Tibial nerve (tissue), 4 donors: ENCODE measurements around the gene OR52R1. TPM values are rescaled to one million over a fixed set of nuclear protein-coding genes. Genes with fewer than 3 reads are reported as not detected.
A peak's percentile ranks its signal among the peaks of the same experiment; 100 is the strongest.

Experiments used
- DNase-seq, 2 donors: peaks; one replicate each; pipeline ENCODE4 v3.0.0-alpha.2; 2019; ENCODE audit warnings: low spot score in 2 of 2
- H3K27ac ChIP-seq, 4 donors: fragments of 200-600 bp; sonication (generic) in 3 of 4; one replicate each; pipeline ENCODE4 v1.5.1; 2017 to 2019; ENCODE audit warnings: mild to moderate bottlenecking in 1 of 4
- H3K27me3 ChIP-seq, 2 donors: fragments of 200-600 bp; sonication (generic) in 1 of 2; one replicate each; pipeline versions ENCODE4 v1.5.1 to v1.6.0; 2017 to 2019
- H3K36me3 ChIP-seq, 3 donors: fragments of 200-600 bp; sonication (generic); one replicate each; pipeline ENCODE4 v1.5.1; 2018 to 2019
- H3K4me1 ChIP-seq, 4 donors: fragments of 200-600 bp; sonication (generic) in 3 of 4; one replicate each; pipeline ENCODE4 v1.5.1; 2017 to 2019
- H3K4me3 ChIP-seq, 4 donors: fragments of 200-600 bp; sonication (generic) in 3 of 4; one replicate each; pipeline ENCODE4 v1.5.1; 2017 to 2019; ENCODE audit warnings: mild to moderate bottlenecking in 1 of 4, moderate library complexity in 1 of 4
- H3K9me3 ChIP-seq, 4 donors: fragments of 200-600 bp; sonication (generic) in 3 of 4; one replicate each; pipeline ENCODE4 v1.5.1; 2017 to 2019
- EP300 ChIP-seq, 2 donors: sonication (generic); formaldehyde crosslinking; IDR thresholded peaks; one replicate each; pipeline ENCODE4 v1.6.1; 2017; ENCODE audit warnings: antibody characterized with exemption in 2 of 2, mild to moderate bottlenecking in 1 of 2
- POLR2A ChIP-seq, 2 donors: fragments of 450-650 bp; IDR thresholded peaks; one replicate each; pipeline ENCODE4 v1.6.1; 2017; ENCODE audit warnings: antibody characterized with exemption in 2 of 2, mild to moderate bottlenecking in 2 of 2, moderate library complexity in 2 of 2
- WGBS, 2 donors: methylation state at CpG; one replicate each; pipeline ENCODE4 v1.1.5; 2018; 5-methylcytosine and 5-hydroxymethylcytosine counted together
- total RNA-seq, 4 donors: library from RNA; depleted of rRNA; stranded (reverse); fragments of >200 nt; gene quantifications; one replicate each; pipeline ENCODE4 v1.1.0, GENCODE V29; 2016
- TF ChIP-seq, protein P1 (sequence below), 5 experiments: fragments of 200-600 bp in 3 of 5; fragments of 450-650 bp in 2 of 5; sonication (generic) in 3 of 5; IDR thresholded peaks; one replicate each; pipeline ENCODE4 v1.5.1; 2016 to 2019; ENCODE audit warnings: antibody characterized with exemption in 5 of 5, mild to moderate bottlenecking in 3 of 5, moderate library complexity in 2 of 5

OR52R1 gene
- total RNA-seq, 4 donors from 2014 or later = not detected

DNA sequence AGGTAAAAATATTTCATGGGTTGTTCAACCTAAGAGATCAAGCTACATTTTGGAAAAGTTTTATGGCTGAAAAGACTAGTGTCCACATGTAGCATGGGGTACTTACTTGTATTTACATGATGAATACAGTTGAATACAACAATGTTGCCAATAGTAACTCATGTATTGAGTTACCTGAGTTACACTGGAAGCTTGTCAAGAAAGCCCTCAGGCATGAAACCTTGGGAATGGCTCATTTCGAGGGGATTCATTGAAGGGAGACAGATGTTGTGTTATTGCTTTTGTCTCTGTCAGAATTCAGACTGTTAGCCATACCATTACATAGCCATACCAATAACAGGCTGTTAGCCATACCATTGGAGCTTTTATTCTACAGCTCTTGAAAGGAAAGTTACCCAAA, 26.2 kb upstream of the OR52R1 start:
- Histone ChIP-seq H3K27me3 (no peaks in the 10 kb centered on the region), H3K36me3 (no peaks in the 10 kb centered on the region), H3K27ac (no peak overlapping the region), H3K4me1 (no peaks in the 10 kb centered on the region), H3K9me3 (no peaks in the 10 kb centered on the region), H3K4me3 (no peak overlapping the region)
- DNase-seq = no peak
- TF ChIP-seq EP300 (IDR thresholded peaks at IDR 0.05) = no peak
- TF ChIP-seq, protein P1, sequence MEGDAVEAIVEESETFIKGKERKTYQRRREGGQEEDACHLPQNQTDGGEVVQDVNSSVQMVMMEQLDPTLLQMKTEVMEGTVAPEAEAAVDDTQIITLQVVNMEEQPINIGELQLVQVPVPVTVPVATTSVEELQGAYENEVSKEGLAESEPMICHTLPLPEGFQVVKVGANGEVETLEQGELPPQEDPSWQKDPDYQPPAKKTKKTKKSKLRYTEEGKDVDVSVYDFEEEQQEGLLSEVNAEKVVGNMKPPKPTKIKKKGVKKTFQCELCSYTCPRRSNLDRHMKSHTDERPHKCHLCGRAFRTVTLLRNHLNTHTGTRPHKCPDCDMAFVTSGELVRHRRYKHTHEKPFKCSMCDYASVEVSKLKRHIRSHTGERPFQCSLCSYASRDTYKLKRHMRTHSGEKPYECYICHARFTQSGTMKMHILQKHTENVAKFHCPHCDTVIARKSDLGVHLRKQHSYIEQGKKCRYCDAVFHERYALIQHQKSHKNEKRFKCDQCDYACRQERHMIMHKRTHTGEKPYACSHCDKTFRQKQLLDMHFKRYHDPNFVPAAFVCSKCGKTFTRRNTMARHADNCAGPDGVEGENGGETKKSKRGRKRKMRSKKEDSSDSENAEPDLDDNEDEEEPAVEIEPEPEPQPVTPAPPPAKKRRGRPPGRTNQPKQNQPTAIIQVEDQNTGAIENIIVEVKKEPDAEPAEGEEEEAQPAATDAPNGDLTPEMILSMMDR (IDR thresholded peaks at IDR 0.05) = no peak
- no peak for TF ChIP-seq POLR2A (IDR thresholded peaks at IDR 0.05)
- 55 to 63% methylated on average over 1 of the region's 1 CpG for WGBS, 2 donors

DNA sequence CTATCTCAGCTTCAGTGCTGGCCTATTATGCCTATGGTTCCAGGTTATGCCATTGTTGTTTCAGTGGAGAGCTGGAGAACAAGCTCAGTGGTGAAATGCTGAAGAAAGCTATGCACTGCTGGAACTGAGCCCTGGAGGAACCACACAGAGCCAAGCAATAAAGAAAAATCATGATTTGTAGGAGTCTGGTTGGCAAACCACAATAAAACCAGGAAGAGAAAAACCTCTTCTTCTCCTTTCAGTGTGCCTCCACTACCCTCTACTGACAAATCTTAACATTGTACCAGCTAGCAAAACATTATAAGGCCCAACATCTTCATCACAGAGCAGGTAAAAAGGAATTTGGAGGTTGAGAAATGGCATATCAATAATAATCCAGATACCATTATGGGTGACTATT, 22.2 kb upstream of the OR52R1 start:
- H3K27ac ChIP-seq = no peak overlapping the region
- H3K4me1 ChIP-seq = no peaks in the 10 kb centered on the region
- H3K27me3 ChIP-seq = no peaks in the 10 kb centered on the region
- H3K36me3 ChIP-seq = no peaks in the 10 kb centered on the region
- no peaks in the 10 kb centered on the region for H3K9me3 ChIP-seq
- H3K4me3 ChIP-seq = no peak overlapping the region
- TF ChIP-seq, protein P1 (IDR thresholded peaks at IDR 0.05) = peak in 2 of 5 experiments; percentile 15 to 18
- no peak for TF ChIP-seq POLR2A (IDR thresholded peaks at IDR 0.05)
- no peak for DNase-seq

DNA sequence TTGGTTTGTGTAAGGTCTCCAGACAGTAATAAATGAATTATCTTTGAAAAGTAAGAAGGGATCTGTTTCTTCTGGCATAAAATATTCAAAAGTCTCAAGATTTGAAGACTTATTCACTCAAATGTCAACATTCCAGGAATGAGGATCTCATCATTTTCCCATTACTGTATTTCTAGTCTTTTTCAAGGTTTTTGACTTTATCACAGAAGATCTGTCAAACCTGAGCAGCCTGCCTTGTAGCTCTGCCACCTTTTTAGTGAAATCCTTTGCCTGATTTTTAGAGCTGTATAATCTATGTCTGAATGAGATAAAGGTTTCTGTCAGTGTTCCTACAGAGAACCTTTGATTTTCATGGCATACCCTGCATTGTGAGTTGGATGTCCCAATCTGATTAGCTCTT, 21.0 kb upstream of the OR52R1 start:
- Histone ChIP-seq H3K4me3 (no peak overlapping the region), H3K4me1 (no peaks in the 10 kb centered on the region), H3K27me3 (no peaks in the 10 kb centered on the region), H3K36me3 (no peaks in the 10 kb centered on the region), H3K27ac (no peak overlapping the region), H3K9me3 (no peaks in the 10 kb centered on the region)
- DNase-seq = no peak
- TF ChIP-seq EP300 (IDR thresholded peaks at IDR 0.05) (no peak), POLR2A (IDR thresholded peaks at IDR 0.05) (no peak)
- TF ChIP-seq, protein P1 (IDR thresholded peaks at IDR 0.05) = no peak

DNA sequence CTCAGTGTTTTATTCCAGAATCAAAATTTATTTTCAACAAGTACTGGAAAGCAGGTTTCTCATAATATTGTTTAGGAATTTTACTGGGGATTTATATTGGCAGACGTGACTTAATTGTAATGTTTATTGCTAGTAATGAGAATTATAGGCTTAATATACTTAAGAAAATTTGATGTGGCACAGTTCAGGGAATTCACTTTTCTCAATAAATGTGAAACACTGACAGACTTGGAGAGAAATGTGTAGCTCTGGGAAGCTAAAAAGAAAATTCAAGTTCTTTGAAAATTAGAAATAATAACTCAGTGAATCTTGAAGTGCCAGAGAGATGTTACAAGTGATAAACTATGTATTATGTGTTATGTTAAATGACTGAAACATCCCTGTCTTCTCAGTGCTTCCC, 16.8 kb upstream of the OR52R1 start, which contains the start of gene OR51F2:
TSS of gene OR51F2 (plus strand) at position 301 of the 400 bp plus-strand sequence. CDS start 101 bp downstream, outside the sequence.
- TF ChIP-seq, protein P1 (IDR thresholded peaks at IDR 0.05) = no peak
- TF ChIP-seq EP300 (IDR thresholded peaks at IDR 0.05) (no peak), POLR2A (IDR thresholded peaks at IDR 0.05) (no peak)
- Histone ChIP-seq H3K4me1 (no peaks in the 10 kb centered on the region), H3K27me3 (no peaks in the 10 kb centered on the region), H3K9me3 (no peaks in the 10 kb centered on the region), H3K27ac (no peak within 1 kb of the TSS), H3K4me3 (no peak within 1 kb of the TSS), H3K36me3 (no peaks in the 10 kb centered on the region)
- WGBS, 2 donors = 85 to 89% methylated on average over 1 of the region's 1 CpG
- DNase-seq = no peak

DNA sequence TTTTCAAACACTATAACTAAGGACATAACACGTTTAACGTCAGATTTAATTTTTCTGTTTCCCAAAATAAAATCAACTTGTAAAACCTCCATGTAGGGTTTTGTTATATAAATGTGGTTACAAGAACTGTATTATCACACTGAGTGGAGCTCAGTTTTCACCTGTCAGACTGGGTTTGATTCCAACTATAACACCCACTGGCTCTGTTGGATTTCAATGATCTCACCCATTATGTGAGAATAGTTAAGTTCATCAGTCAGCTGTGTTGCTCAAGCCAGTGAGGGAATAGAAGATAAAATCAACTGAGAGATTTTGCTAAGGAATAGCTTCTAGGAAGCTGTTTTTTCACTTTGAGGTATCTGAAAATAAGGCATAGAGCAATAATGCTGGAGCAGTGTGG, 5.1 kb upstream of the OR52R1 start:
- Histone ChIP-seq H3K36me3 (no peaks in the 10 kb centered on the region), H3K27ac (no peak overlapping the region), H3K9me3 (no peaks in the 10 kb centered on the region), H3K27me3 (no peaks in the 10 kb centered on the region), H3K4me1 (no peaks in the 10 kb centered on the region), H3K4me3 (no peak overlapping the region)
- 91 to 96% methylated on average over 2 of the region's 2 CpGs for WGBS, 2 donors
- no peak for TF ChIP-seq EP300 (IDR thresholded peaks at IDR 0.05)
- no peak for TF ChIP-seq POLR2A (IDR thresholded peaks at IDR 0.05)
- TF ChIP-seq, protein P1 (IDR thresholded peaks at IDR 0.05) = no peak
- DNase-seq = no peak
